HL-60 (cell line): ENCODE results near the gene LTB4R2.

Source experiments
- CTCF ChIP-seq: IDR thresholded peaks from one replicate; pipeline ENCODE4 v1.5.1; 2011; ENCODE audit warnings: low read length, control low read depth, inconsistent platforms; ENCODE audit not compliant: insufficient read depth
- GABPA ChIP-seq: IDR thresholded peaks from 2 replicates; pipeline ENCODE4 v1.6.1; 2012; ENCODE audit warnings: low read depth

- TF ChIP-seq GABPA: no peak
- TF ChIP-seq CTCF: no peak
These were observed 40.6 kb upstream of the LTB4R2 start for GRCh38 chr14:24269368-24269767.
